Lower leg skin (tissue), 4 donors: ENCODE measurements around the gene AHCY. TPM values are rescaled to one million over a fixed set of nuclear protein-coding genes. Genes with fewer than 3 reads are reported as not detected.
"Not testable (repeated sequence)": the region's sequence is repeated elsewhere in the genome, so short reads cannot be mapped to it uniquely, and the experiment has no call there.

ENCODE experiments used
- DNase-seq, 2 donors: peaks; one replicate each; pipeline ENCODE4 v3.0.0-alpha.2; 2019; ENCODE audit warnings: low spot score in 2 of 2
- H3K4me3 ChIP-seq: fragments of 200-600 bp; sonication (generic); 2 replicates; pipeline ENCODE4 v1.5.1; 2017; ENCODE audit warnings: mild to moderate bottlenecking, low read depth; ENCODE audit not compliant: poor library complexity, severe bottlenecking
- CTCF ChIP-seq, 3 donors: fragments of 450-650 bp; IDR thresholded peaks; one replicate each; pipeline ENCODE4 v1.5.1; 2016; ENCODE audit warnings: antibody characterized with exemption in 3 of 3, mild to moderate bottlenecking in 3 of 3, moderate library complexity in 2 of 3
- POLR2A ChIP-seq, 2 donors: fragments of 450-650 bp; IDR thresholded peaks; one replicate each; pipeline ENCODE4 v1.6.1; 2016 to 2017; ENCODE audit warnings: antibody characterized with exemption in 2 of 2, mild to moderate bottlenecking in 1 of 2, moderate library complexity in 1 of 2
- WGBS, 2 donors: methylation state at CpG; one replicate each; pipeline ENCODE4 v1.1.5; 2018; 5-methylcytosine and 5-hydroxymethylcytosine counted together
- intact Hi-C: fragments of 100-400 bp; cut with DNase I; formaldehyde crosslinking; loops from one replicate; pipeline ENCODE4 v1.15.0; 2023; ENCODE audit warnings: low total_unique reads
- total RNA-seq, 4 donors: library from RNA; depleted of rRNA; stranded (reverse); fragments of >200 nt; gene quantifications; one replicate each; pipeline ENCODE4 v1.1.0, GENCODE V29; 2016

AHCY gene
- total RNA-seq, 4 donors from 2014 or later = 42.2 to 83.3 (median 56.0) TPM

- no peak for DNase-seq
- WGBS, 2 donors = 72 to 88% methylated on average over 7 of the region's 7 CpGs
- intact Hi-C loops = no loop called here
These were observed 9.6 kb downstream of the AHCY start for GRCh38 chr20:34293589-34293988.

DNA sequence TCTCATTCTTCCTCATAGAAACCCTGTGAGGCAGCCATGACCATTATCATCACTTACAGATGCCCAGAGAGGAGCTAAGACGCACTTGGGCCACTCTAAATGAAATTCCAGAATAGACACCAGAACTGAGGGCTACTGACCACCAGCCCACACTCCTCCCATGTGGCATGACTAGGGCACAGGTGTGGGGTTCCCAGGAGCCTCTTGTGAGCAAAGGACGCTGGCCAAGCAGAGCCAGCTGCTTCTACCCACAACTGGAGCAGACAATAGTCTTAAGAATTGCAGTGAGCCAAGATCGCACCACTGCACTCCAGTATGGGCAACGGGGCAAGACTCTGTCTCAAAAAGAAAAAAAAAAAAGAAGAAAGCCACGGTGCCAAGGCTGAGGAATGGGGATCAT is 10.0 kb downstream of the AHCY start:
- DNase-seq = no peak
- H3K4me3 ChIP-seq = no peak overlapping the region
- WGBS, 2 donors = 96 to 98% methylated on average over 5 of the region's 5 CpGs
- intact Hi-C loops = no loop called here
- TF ChIP-seq CTCF (IDR thresholded peaks at IDR 0.05) = no peak
- no peak for TF ChIP-seq POLR2A (IDR thresholded peaks at IDR 0.05)

More at GRCh38 chr20:34293589-34293988, 9.6 kb downstream of the AHCY start:
- TF ChIP-seq POLR2A (IDR thresholded peaks at IDR 0.05) (no peak), CTCF (IDR thresholded peaks at IDR 0.05) (no peak)
- H3K4me3 ChIP-seq = no peak overlapping the region

GRCh38 chr20:34292496-34292895 is 10.7 kb downstream of the AHCY start:
- H3K4me3 ChIP-seq = no peak overlapping the region
- intact Hi-C loops = no loop called here
- WGBS, 2 donors = 100% methylated on average over 3 of the region's 3 CpGs
- TF ChIP-seq CTCF (IDR thresholded peaks at IDR 0.05) = no peak
- no peak for TF ChIP-seq POLR2A (IDR thresholded peaks at IDR 0.05)
- DNase-seq = no peak

DNA sequence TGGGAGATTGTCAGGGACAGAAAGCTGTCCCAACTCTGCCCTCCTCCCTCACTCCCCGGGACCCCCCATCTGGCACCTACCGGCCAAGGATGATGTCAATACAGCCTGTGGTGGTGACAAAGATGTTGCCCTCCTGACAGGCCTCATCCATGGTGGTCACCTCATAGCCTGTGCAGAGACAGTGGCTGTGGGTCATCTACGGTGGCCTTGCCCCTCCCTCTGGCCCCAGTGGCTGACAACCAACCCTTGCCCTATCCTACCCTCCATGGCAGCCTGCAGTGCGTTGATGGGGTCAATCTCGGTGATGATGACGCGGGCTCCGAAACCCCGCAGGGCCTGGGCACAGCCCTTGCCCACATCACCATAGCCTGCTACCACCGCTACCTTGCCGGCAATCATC is 12.7 kb downstream of the AHCY start:
- intact Hi-C loops = no loop called here
- 97 to 98% methylated on average over 11 of the region's 11 CpGs for WGBS, 2 donors
- TF ChIP-seq CTCF (IDR thresholded peaks at IDR 0.05) = no peak
- TF ChIP-seq POLR2A (IDR thresholded peaks at IDR 0.05) = no peak
- DNase-seq = no peak
- no peak overlapping the region for H3K4me3 ChIP-seq

GRCh38 chr20:34287500-34287899 is 15.7 kb downstream of the AHCY start:
- DNase-seq, H3K4me3 ChIP-seq, intact Hi-C loops: not testable (repeated sequence)
- WGBS, 2 donors = 89 to 95% methylated on average over 5 of the region's 5 CpGs

- no peak for TF ChIP-seq POLR2A (IDR thresholded peaks at IDR 0.05)
- TF ChIP-seq CTCF (IDR thresholded peaks at IDR 0.05) = no peak
- no peak for DNase-seq
- intact Hi-C loops = no loop called here
- WGBS, 2 donors = 93 to 97% methylated on average over 14 to 16 of the region's 16 CpGs
- no peak overlapping the region for H3K4me3 ChIP-seq
These were observed 17.7 kb downstream of the AHCY start for GRCh38 chr20:34285450-34285849.
